ENCODE results near the gene GFRA3.

GRCh38 chr5:138289296-138289695 lies 14.9 kb upstream of the GFRA3 start:
- TF ChIP-seq CTCF (IDR thresholded peaks at IDR 0.05; ENCODE audit: insufficient read depth, low read depth, low read length) (no peak), EZH2 (IDR thresholded peaks at IDR 0.05; ENCODE audit: insufficient read depth, low read length) (no peak)

All from astrocyte (in vitro differentiated cells and primary cell).